Measurements from ENCODE around the gene GLG1. TPM values are rescaled to one million over a fixed set of nuclear protein-coding genes. Genes with fewer than 3 reads are reported as not detected.

Gene GLG1
- total RNA-seq, 4 donors from 2014 or later, result 77.0 to 154 (median 127) TPM

DNA sequence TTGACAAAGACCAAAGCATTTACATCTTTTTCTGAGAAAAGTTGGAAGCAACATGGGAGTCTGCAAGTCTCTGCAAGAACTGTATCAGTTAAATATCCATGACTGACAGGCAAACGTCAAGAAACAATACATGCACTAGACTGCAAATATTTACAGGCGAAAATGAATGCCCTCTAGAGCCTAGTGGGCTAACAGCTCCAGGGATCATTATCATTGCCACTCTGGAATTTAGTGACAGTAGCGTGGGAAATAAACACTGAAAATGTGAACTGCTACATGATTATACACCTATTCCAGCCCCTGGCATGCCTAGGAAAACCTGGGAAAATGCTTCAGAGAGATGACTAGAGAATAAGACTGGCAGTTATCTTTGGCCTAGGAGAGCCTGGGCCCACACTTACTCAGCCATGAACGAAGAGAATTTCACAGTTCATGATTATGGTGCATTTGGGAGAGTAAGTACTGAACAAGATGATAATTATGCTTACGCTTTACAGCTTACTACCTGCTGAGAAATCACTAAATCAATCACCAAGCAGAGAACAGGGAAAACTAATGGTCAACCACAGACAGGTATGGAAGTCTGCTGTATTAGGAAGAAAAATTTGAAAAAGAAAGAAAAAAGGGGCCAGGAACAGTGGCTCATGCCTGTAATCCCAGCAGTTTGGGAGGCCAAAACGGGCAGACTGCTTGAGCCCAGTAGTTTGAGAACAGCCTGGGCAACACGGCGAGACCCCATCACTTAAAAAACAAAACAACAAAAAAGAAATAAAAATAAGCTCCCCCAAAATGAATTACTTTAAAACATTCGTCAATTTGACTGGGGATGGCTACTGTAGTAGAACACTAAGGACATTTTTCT, 119.0 kb downstream of the GLG1 start:
- no peaks in the 10 kb centered on the region for H3K9me3 ChIP-seq
- no peak for DNase-seq
- intact Hi-C loops (cut with DNase I; ENCODE audit: low total_unique reads) (loop anchor here (10.0 kb wide), 1 partner anchor 137 kb away; no protein-coding TSS in a partner anchor), in situ Hi-C loops (cut with MboI; ENCODE audit: low pct_ligation_motif_present in 1 of 4, low pct_unique_long_range_greater_than_20kb in 1 of 4, low sequenced_read_pairs in 3 of 4) (loop anchor here in 1 of 4 donors (25.0 kb wide), 1 partner anchor 124 kb away; the partner anchor contains the start of gene GLG1)
- no peaks in the 10 kb centered on the region for H3K4me1 ChIP-seq
- H3K36me3 ChIP-seq, result peaks cover 0 to 71% (median 16%) of the 10 kb centered on the region in 4 donors
- no peak overlapping the region for H3K4me3 ChIP-seq
- no peak overlapping the region for H3K27ac ChIP-seq
- H3K27me3 ChIP-seq, result no peaks in the 10 kb centered on the region
- TF ChIP-seq, protein P1, sequence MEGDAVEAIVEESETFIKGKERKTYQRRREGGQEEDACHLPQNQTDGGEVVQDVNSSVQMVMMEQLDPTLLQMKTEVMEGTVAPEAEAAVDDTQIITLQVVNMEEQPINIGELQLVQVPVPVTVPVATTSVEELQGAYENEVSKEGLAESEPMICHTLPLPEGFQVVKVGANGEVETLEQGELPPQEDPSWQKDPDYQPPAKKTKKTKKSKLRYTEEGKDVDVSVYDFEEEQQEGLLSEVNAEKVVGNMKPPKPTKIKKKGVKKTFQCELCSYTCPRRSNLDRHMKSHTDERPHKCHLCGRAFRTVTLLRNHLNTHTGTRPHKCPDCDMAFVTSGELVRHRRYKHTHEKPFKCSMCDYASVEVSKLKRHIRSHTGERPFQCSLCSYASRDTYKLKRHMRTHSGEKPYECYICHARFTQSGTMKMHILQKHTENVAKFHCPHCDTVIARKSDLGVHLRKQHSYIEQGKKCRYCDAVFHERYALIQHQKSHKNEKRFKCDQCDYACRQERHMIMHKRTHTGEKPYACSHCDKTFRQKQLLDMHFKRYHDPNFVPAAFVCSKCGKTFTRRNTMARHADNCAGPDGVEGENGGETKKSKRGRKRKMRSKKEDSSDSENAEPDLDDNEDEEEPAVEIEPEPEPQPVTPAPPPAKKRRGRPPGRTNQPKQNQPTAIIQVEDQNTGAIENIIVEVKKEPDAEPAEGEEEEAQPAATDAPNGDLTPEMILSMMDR (IDR thresholded peaks at IDR 0.05), result no peak
- TF ChIP-seq POLR2AphosphoS5 (IDR thresholded peaks at IDR 0.05) (no peak), POLR2A (IDR thresholded peaks at IDR 0.05) (no peak), EP300 (IDR thresholded peaks at IDR 0.05; ENCODE audit: low read depth) (no peak)
- 93% methylated on average over 9 of the region's 9 CpGs for WGBS, 2 donors (ENCODE audit: low coverage in 1 of 2)

DNA sequence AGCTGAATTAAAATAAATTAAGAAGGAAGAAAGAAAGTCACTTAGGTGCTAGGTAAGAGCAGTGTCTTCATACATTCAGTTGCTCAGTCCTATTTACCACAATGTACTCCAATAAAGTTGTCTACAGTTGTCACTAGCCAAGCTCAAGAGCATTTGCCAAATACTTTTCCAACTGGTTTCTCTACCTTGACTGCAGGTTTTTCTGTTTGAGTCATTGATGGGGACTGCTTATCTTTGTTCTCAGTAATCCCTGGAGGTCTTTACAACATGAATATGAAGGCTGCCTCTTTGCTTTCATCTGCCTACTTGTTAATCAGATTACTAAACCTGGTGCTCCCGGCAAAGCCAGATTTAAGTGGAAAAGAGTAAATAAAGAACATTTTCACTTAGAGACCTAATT, 121.0 kb downstream of the GLG1 start:
- Histone ChIP-seq H3K27ac (no peak overlapping the region), H3K9me3 (no peaks in the 10 kb centered on the region), H3K4me1 (peaks cover 0 to 6% (median 5%) of the 10 kb centered on the region in 4 donors), H3K27me3 (no peaks in the 10 kb centered on the region), H3K4me3 (no peak overlapping the region), H3K36me3 (peaks cover 0 to 54% (median 7%) of the 10 kb centered on the region in 4 donors)
- 64 to 81% methylated on average over 1 of the region's 1 CpG for WGBS, 2 donors (ENCODE audit: low coverage in 1 of 2)
- no peak for TF ChIP-seq POLR2A (IDR thresholded peaks at IDR 0.05)
- TF ChIP-seq, protein P1 (IDR thresholded peaks at IDR 0.05), result no peak
- DNase-seq, result no peak
- intact Hi-C loops (cut with DNase I; ENCODE audit: low total_unique reads) (loop anchor here (10.0 kb wide), 1 partner anchor 139 kb away; no protein-coding TSS in a partner anchor), in situ Hi-C loops (cut with MboI; ENCODE audit: low pct_ligation_motif_present in 1 of 4, low pct_unique_long_range_greater_than_20kb in 1 of 4, low sequenced_read_pairs in 3 of 4) (loop anchor here in 1 of 4 donors (25.0 kb wide), 1 partner anchor 126 kb away; the partner anchor contains the start of gene GLG1)

DNA sequence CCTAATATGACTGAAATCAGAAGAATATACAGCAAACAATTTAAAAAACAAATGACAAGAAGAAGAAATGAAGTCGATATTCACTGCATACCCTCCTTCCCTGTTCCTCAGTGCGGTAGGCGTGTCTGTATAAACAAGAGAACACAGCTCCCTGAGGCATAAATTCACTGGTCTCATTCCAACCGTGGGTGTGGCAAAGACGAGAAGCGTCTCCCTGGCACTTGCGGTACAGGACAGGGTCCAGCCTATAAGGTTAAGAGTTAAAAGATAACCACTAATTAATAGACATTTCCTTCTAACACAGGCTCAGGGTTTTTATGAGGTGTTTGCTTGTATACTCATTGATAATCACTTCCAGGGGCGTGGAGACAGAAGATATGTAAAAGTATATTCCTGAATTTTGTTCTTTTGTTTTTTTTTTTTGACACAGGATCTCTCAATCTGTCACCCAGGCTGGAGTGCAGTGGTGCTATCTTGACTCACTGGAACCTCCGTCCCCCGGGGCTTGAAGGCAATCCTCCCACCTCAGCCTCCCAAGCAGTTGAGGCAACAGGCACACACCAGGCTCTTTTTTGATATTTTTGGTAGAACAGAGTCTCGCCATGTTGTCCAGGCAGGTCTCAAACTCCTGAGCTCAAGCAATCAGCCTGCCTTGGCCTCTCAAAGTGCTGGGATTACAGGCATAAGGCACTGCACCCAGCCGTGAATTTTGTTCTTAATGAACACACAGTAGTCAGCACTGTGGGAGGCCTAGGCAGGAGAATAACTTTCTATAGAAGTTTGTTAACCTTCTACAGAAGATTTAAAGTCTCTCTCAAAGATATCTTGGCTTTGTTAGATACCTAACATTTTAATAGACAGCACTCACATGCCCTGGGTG, 126.5 kb downstream of the GLG1 start:
- Histone ChIP-seq H3K36me3 (peaks cover 0 to 20% (median under 1%) of the 10 kb centered on the region in 4 donors), H3K4me1 (peaks cover 8 to 40% (median 32%) of the 10 kb centered on the region in 4 donors), H3K27me3 (no peaks in the 10 kb centered on the region), H3K4me3 (no peak overlapping the region), H3K27ac (peak overlapping the region; percentile 60 to 83 (median 71)), H3K9me3 (no peaks in the 10 kb centered on the region)
- in situ Hi-C loops (cut with MboI; ENCODE audit: low pct_ligation_motif_present in 1 of 4, low pct_unique_long_range_greater_than_20kb in 1 of 4, low sequenced_read_pairs in 3 of 4), result loop anchor here in 1 of 4 donors (25.0 kb wide), 1 partner anchor 132 kb away; the partner anchor contains the start of gene GLG1
- DNase-seq, result peak; percentile 86
- TF ChIP-seq POLR2AphosphoS5 (IDR thresholded peaks at IDR 0.05) (peak in 1 of 3 donors; percentile 60), POLR2A (IDR thresholded peaks at IDR 0.05) (no peak)
- intact Hi-C loops (cut with DNase I; ENCODE audit: low total_unique reads), result loop anchor here (10.0 kb wide), 1 partner anchor 144 kb away; no protein-coding TSS in a partner anchor
- WGBS, 2 donors (ENCODE audit: low coverage in 1 of 2), result 47% methylated on average over 8 to 12 of the region's 12 CpGs

GRCh38 chr16:74477226-74477625, 129.7 kb downstream of the GLG1 start:
- Histone ChIP-seq H3K36me3 (peaks cover 0 to 18% (median 9%) of the 10 kb centered on the region in 4 donors), H3K4me3 (no peak overlapping the region), H3K9me3 (no peaks in the 10 kb centered on the region), H3K27ac (peak overlapping the region; percentile 43 to 61 (median 58)), H3K4me1 (peaks cover 8 to 40% (median 32%) of the 10 kb centered on the region in 4 donors), H3K27me3 (no peaks in the 10 kb centered on the region)
- DNase-seq, result no peak
- intact Hi-C loops (cut with DNase I; ENCODE audit: low total_unique reads), result no loop called here
- 48 to 57% methylated on average over 4 of the region's 4 CpGs for WGBS, 2 donors (ENCODE audit: low coverage in 1 of 2)
- in situ Hi-C loops (cut with MboI; ENCODE audit: low pct_ligation_motif_present in 1 of 4, low pct_unique_long_range_greater_than_20kb in 1 of 4, low sequenced_read_pairs in 3 of 4), result loop anchor here in 1 of 4 donors (25.0 kb wide), 1 partner anchor 135 kb away; the partner anchor contains the start of gene GLG1
- TF ChIP-seq, protein P1 (IDR thresholded peaks at IDR 0.05), result no peak
- no peak for TF ChIP-seq POLR2AphosphoS5 (IDR thresholded peaks at IDR 0.05)
- TF ChIP-seq POLR2A (IDR thresholded peaks at IDR 0.05), result no peak

Data from transverse colon (tissue), 4 donors.